ENCODE results near the gene ANGPTL4.

Gene ANGPTL4

GRCh38 chr19:8412783-8413628, 49.1 kb downstream of the ANGPTL4 start, which contains the start of gene MARCHF2:
Gene MARCHF2, plus strand, starts transcription at chr19:8413305. Its CDS starts 8,536 bp downstream, at chr19:8421841.
- TF ChIP-seq RAD21 (IDR thresholded peaks at IDR 0.05; ENCODE audit: low read depth) (peak; percentile 49; the same call in 1 of the 2 replicates), TEAD4 (IDR thresholded peaks at IDR 0.05) (no peak)

- TF ChIP-seq ZBTB7A (IDR thresholded peaks at IDR 0.05; ENCODE audit: low read depth), result no peak
Measured at GRCh38 chr19:8413629-8413995, 49.7 kb downstream of the ANGPTL4 start.

GRCh38 chr19:8416796-8417195, 52.8 kb downstream of the ANGPTL4 start:
- TF ChIP-seq CREB1 (IDR thresholded peaks at IDR 0.05; ENCODE audit: low read depth), result no peak
- TF ChIP-seq CEBPB (IDR thresholded peaks at IDR 0.05), result no peak
- no peak for TF ChIP-seq FOXM1 (IDR thresholded peaks at IDR 0.05; ENCODE audit: borderline replicate concordance, low read depth)
- no peak for TF ChIP-seq RAD21 (IDR thresholded peaks at IDR 0.05; ENCODE audit: low read depth)
- no peak for TF ChIP-seq USF1 (IDR thresholded peaks at IDR 0.05)
- TF ChIP-seq TCF12 (IDR thresholded peaks at IDR 0.05; ENCODE audit: low read depth), result no peak

GRCh38 chr19:8421484-8422461, 57.8 kb downstream of the ANGPTL4 start:
- no peak for TF ChIP-seq RAD21 (IDR thresholded peaks at IDR 0.05; ENCODE audit: low read depth)
- no peak for TF ChIP-seq MAX (IDR thresholded peaks at IDR 0.05)
- TF ChIP-seq TCF12 (IDR thresholded peaks at IDR 0.05; ENCODE audit: low read depth), result no peak
- TF ChIP-seq TEAD4 (IDR thresholded peaks at IDR 0.05), result no peak
- no peak for TF ChIP-seq FOXM1 (IDR thresholded peaks at IDR 0.05; ENCODE audit: borderline replicate concordance, low read depth)
- TF ChIP-seq YY1 (IDR thresholded peaks at IDR 0.05; ENCODE audit: low read depth), result no peak
- TF ChIP-seq CREB1 (IDR thresholded peaks at IDR 0.05; ENCODE audit: low read depth), result no peak
- TF ChIP-seq REST (IDR thresholded peaks at IDR 0.05; ENCODE audit: low read depth), result no peak
- TF ChIP-seq ZBTB7A (IDR thresholded peaks at IDR 0.05; ENCODE audit: low read depth), result no peak
- no peak for TF ChIP-seq NFIC (IDR thresholded peaks at IDR 0.05)
- no peak for TF ChIP-seq EP300 (IDR thresholded peaks at IDR 0.05; ENCODE audit: borderline replicate concordance)
- TF ChIP-seq USF1 (IDR thresholded peaks at IDR 0.05), result no peak
- no peak for TF ChIP-seq TAF1 (IDR thresholded peaks at IDR 0.05; ENCODE audit: low read depth)
- TF ChIP-seq EGR1 (IDR thresholded peaks at IDR 0.05), result no peak
- TF ChIP-seq CEBPB (IDR thresholded peaks at IDR 0.05), result no peak

- TF ChIP-seq CREB1 (IDR thresholded peaks at IDR 0.05; ENCODE audit: low read depth), result peak; percentile 44
- peak; percentile 67 for TF ChIP-seq NFIC (IDR thresholded peaks at IDR 0.05)
- TF ChIP-seq TEAD4 (IDR thresholded peaks at IDR 0.05), result peak; percentile 61; the same call in 1 of the 2 replicates
- peak; percentile 56 for TF ChIP-seq CEBPB (IDR thresholded peaks at IDR 0.05)
- TF ChIP-seq EP300 (IDR thresholded peaks at IDR 0.05; ENCODE audit: borderline replicate concordance), result peak; percentile 50; the same call in 1 of the 2 replicates
- TF ChIP-seq USF1 (IDR thresholded peaks at IDR 0.05), result no peak
Measured at GRCh38 chr19:8423817-8424223, 59.9 kb downstream of the ANGPTL4 start.
